GM20000 (cell line): Measurements from ENCODE around the gene STAG3.

Source experiments
- DNase-seq: peaks from one replicate; pipeline ENCODE4 v3.0.0; 2012; ENCODE audit warnings: low spot score
- TF ChIP-seq, protein P1 (sequence below): IDR thresholded peaks from 2 replicates; pipeline ENCODE4 v1.5.1; 2012; ENCODE audit warnings: mild to moderate bottlenecking, control low read depth; ENCODE audit errors: extremely low read depth, missing control alignments

Gene STAG3

DNA sequence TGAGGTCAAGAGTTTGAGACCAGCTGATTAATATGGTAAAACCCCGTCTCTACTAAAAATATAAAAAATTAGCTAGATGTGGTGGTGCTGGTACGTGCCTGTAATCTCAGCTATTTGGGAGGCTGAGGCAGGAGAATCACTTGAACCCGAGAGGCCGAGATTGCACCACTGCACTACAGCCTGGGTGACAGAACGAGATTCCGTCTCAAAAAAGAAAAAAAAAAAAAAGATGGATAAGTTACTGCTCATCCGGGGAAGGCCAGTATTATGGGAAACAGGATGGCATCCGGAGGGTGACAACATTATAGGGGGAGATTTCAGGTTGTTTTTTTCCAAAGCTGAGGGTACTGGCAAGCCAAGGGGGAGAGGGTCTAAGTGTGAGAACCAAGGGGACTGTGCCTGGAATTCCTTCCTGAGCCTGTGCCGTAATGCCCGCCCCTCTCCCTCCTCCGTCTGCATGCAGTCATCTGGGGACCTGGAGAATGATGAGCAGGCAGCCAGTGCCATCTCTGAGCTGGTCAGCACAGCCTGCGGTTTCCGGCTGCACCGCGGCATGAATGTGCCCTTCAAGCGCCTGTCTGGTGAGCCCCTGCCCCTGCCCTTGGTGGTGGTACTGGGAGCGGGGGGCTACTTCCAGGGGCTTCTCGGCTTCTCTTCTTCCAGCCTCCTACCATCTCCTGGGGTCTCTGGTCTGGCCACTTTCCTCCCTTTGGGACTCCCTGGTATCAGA lies 24.6 kb upstream of the STAG3 start:
- DNase-seq, result no peak
- TF ChIP-seq, protein P1, sequence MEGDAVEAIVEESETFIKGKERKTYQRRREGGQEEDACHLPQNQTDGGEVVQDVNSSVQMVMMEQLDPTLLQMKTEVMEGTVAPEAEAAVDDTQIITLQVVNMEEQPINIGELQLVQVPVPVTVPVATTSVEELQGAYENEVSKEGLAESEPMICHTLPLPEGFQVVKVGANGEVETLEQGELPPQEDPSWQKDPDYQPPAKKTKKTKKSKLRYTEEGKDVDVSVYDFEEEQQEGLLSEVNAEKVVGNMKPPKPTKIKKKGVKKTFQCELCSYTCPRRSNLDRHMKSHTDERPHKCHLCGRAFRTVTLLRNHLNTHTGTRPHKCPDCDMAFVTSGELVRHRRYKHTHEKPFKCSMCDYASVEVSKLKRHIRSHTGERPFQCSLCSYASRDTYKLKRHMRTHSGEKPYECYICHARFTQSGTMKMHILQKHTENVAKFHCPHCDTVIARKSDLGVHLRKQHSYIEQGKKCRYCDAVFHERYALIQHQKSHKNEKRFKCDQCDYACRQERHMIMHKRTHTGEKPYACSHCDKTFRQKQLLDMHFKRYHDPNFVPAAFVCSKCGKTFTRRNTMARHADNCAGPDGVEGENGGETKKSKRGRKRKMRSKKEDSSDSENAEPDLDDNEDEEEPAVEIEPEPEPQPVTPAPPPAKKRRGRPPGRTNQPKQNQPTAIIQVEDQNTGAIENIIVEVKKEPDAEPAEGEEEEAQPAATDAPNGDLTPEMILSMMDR, result no peak

DNA sequence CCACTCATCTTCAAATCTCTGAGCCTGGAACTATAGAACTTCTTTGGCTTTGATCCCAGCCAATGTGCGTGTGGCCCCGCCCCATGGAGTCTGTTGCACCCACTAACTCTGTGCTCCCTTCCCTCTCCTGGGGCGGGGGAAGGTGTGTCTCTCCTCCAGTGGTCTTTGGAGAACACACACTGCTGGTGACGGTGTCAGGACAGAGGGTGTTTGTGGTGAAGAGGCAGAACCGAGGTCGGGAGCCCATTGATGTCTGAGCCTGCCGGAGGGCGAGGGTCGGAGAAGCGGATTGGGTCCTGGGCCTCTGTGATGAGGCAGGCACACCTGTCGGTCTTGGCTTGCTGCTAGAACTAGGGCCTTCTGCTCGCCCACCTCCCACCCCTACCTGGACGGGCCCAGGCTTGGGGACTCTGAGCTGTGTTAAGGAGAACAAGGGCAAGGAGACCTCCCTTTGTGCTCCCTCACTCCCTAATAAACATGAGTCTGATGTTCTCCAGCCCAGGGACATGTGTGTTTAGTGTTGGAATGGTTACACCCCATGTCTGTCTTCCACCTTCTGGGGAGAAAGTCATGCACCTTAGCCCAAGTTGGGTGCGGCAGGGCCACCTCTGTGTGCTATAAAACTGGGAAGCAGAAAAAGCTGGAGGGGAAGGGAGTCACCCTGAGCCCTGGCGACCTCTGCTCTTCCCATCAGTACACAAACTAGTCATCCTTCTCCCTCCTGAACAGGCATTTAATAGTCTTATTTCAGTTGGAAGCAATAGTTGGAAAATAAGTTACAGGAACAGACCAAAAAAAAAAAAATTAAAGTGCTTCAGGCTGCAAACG lies 23.8 kb upstream of the STAG3 start:
- DNase-seq, result no peak
- TF ChIP-seq, protein P1, result no peak

DNA sequence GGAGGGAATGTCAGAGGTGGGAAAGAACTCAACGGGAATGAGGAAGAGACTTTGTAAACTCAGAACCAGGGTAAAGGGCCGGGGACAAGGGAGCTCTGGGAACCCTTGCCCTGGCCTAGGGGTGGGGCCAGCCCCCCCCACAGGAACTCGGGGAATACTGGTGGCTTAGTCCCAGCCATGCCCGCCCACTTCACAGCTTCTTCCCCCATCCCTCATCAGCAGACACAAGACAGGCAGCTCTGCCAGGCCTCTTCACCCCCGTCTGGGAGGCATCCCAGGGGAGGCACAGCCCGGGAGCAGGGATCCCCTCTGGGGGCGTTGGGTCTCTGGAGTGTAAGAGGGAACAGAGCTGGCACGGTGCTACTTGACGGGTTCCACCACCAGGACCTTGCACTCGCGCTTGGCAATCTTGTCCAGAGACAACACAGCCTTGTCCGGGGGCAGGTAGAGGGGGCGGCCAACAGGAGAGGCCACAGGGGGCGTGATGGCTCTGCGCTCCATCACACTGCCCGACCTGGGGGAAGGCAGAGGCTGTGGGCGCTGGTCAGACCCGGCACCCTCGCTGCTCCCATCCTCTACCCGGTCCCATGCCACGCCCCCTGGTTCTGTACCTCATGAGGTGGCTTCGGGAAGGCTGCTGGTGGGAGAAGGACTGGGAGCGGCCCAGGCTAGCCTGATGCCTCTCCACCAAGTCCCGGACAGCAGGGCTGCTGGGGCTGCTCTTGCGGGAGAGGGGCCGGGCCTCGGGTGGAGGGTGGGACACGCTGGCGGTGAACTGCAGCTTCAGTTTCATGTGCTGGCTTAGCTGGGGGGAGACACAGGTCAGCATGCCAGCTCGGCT lies 22.8 kb upstream of the STAG3 start:
- DNase-seq, result no peak
- TF ChIP-seq, protein P1, result no peak

DNA sequence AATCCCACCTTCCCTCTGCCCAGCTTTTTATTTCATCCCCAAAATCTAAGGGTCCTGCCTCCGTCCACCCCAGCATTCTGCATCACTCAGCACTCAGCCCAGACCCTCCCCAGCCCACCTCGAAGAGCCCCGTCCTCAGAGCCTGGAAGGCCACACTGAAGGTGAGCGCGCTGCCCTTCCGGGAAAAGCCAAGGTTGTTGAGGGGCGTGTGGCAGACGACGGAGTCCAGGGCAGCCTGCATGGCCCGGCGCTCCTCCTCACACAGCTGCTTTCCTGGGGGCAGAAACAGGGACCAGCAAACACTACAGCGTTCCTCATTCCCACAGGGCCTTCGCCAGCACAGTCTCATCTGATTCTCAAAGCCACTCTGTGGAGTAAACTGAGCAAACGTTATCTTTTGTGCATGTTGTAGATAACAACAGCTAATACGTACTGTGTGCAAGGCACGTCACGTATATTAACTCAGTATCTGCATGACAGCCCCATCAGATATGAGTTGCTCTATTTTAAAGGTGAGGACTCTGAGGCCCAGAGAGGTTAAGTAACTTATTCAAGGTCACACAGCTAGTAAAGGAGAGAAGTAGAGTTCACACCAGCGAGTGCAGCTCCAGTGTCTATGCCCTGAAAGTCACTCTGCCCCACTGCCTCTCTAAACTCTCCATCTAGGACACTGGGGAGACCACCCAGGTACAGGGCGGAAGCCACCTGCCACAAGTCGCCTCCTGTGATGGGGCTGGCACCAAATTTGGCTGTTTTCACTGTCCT lies 22.0 kb upstream of the STAG3 start:
- TF ChIP-seq, protein P1, result no peak

DNA sequence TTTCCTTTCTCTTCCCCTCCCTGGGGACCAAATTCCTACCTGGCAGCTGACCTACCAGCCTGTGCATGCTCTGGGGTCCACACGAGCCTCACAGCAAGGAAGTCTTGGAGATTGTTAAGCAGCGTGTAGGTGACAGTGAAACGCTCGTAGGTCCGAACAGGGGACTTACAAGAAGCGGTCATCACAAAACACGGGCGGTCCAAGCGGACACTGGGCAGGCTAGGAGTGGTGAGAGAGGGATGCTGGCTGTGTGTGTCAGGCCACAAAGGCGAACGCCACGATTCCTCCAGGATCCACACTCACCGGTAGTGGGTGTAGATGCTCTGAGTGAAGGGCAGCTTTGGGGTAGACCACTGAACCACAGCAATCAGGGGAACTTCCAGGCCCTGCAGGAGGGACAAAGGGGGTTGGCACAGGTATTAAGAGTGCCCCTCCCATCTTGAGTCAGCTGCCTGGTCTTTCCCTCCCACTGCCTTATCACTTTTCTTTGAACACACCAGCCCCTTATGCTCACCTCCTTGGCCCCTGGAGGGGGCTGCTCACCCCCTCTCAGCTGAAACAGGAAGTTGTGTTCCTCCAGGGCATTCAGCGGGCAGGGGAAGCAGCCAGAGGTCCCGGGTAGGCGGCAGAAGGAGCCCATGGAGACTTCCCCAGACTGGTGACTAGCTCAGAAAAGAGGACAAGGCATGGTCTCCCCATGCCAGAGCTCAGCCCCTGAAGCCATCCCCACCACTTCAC lies 21.2 kb upstream of the STAG3 start:
- DNase-seq, result peak; percentile 47
- TF ChIP-seq, protein P1, result no peak

More for the DNA sequence above, 22.0 kb upstream of the STAG3 start:
- DNase-seq, result peak; percentile 10

DNA sequence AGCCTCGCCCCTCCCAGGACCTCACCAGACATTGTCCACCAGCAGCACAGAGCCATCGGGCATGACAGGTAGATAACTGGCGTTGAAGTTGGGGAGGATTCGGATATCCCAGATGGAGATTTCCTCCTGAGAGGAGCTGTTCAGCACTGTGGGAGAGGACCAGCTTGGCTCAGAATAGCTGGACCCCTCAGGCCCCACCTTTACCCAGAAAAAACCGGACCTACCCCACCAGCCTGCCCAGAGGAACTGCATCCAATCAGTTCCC lies 20.7 kb upstream of the STAG3 start:
- TF ChIP-seq, protein P1, result no peak
- DNase-seq, result no peak
